Endometrium (tissue), 2 donors: ENCODE data around the gene TCEA3.

ENCODE experiments used
- FAIRE-seq: peaks from 2 replicates; lab custom pipeline; 2012; peaks lifted over from hg19 to GRCh38; lab: Jason Lieb, UNC
- donor health status: control.
- donor health status: control.

TCEA3 gene

GRCh38 chr1:23446661-23447310 lies 22.2 kb upstream of the TCEA3 start:
- no peak for FAIRE-seq

GRCh38 chr1:23444596-23445390 lies 20.2 kb upstream of the TCEA3 start:
- FAIRE-seq = no peak

GRCh38 chr1:23444104-23444533 lies 19.6 kb upstream of the TCEA3 start:
- no peak for FAIRE-seq

- FAIRE-seq = no peak
Observed at GRCh38 chr1:23442751-23443150, 18.2 kb upstream of the TCEA3 start.

- no peak for FAIRE-seq
Observed at GRCh38 chr1:23441446-23442148, 17.0 kb upstream of the TCEA3 start.

- no peak for FAIRE-seq
Observed at GRCh38 chr1:23438545-23438944, 14.0 kb upstream of the TCEA3 start.

GRCh38 chr1:23437355-23437664 lies 12.8 kb upstream of the TCEA3 start:
- no peak for FAIRE-seq

GRCh38 chr1:23436520-23437354 lies 12.2 kb upstream of the TCEA3 start:
- no peak for FAIRE-seq

- FAIRE-seq = no peak
Observed at GRCh38 chr1:23434260-23434775, 9.8 kb upstream of the TCEA3 start.

GRCh38 chr1:23433122-23433521 lies 8.6 kb upstream of the TCEA3 start:
- no peak for FAIRE-seq

GRCh38 chr1:23431431-23431830 lies 6.9 kb upstream of the TCEA3 start:
- FAIRE-seq = no peak

GRCh38 chr1:23430803-23431202 lies 6.3 kb upstream of the TCEA3 start:
- no peak for FAIRE-seq

- no peak for FAIRE-seq
Observed at GRCh38 chr1:23428136-23428905, 3.8 kb upstream of the TCEA3 start.

GRCh38 chr1:23427550-23427949 lies 3.0 kb upstream of the TCEA3 start:
- FAIRE-seq = no peak

GRCh38 chr1:23426828-23427227 lies 2.3 kb upstream of the TCEA3 start:
- no peak for FAIRE-seq

GRCh38 chr1:23425193-23425494 lies 596 bp upstream of the TCEA3 start:
- FAIRE-seq = no peak

GRCh38 chr1:23423415-23424292 lies 894 bp downstream of the TCEA3 start:
- no peak for FAIRE-seq

- no peak for FAIRE-seq
Observed at GRCh38 chr1:23422941-23423340, 1.6 kb downstream of the TCEA3 start.

GRCh38 chr1:23422241-23422877 lies 2.2 kb downstream of the TCEA3 start:
- FAIRE-seq = no peak

GRCh38 chr1:23421753-23422240 lies 2.8 kb downstream of the TCEA3 start:
- no peak for FAIRE-seq
